H1 (cell line): ENCODE data around the gene ENO3. TPM values are rescaled to one million over a fixed set of nuclear protein-coding genes. Genes with fewer than 3 reads are reported as not detected.

ENCODE experiments used
- CTCF ChIA-PET: fragments of 300-600 bp; sonication (Branson Sonifier 250); formaldehyde crosslinking; loops from one replicate; lab custom pipeline; 2021; ENCODE audit not compliant: partially characterized antibody; lab: Charles Lee
- POLR2A ChIA-PET: fragments of 300-600 bp; sonication (Branson Sonifier 250); formaldehyde crosslinking; loops from one replicate; lab custom pipeline; 2021; ENCODE audit warnings: inconsistent platforms; ENCODE audit not compliant: partially characterized antibody; lab: Charles Lee
- DNase-seq, 2 experiments: peaks; one replicate each; pipeline versions ENCODE4 v3.0.0 to v3.0.0-alpha.2; 2010 to 2022; ENCODE audit warnings: low spot score in 2 of 2, low read depth in 1 of 2, mixed read lengths in 1 of 2
- FAIRE-seq: peaks from 2 replicates; lab custom pipeline; 2011; peaks lifted over from hg19 to GRCh38; lab: Jason Lieb, UNC
- H2AFZ ChIP-seq: 2 replicates; pipeline ENCODE4 v1.8.1; 2012; ENCODE audit warnings: low read length, inconsistent platforms
- H2AK5ac ChIP-seq: 2 replicates; pipeline ENCODE4 v1.6.1; 2013; ENCODE audit warnings: low read depth, low read length
- H2BK120ac ChIP-seq: replicated peaks from 2 replicates; pipeline ENCODE3; 2013; ENCODE audit warnings: low read depth, low read length, inconsistent platforms
- H2BK12ac ChIP-seq: 2 replicates; pipeline ENCODE4 v1.6.1; 2013; ENCODE audit warnings: low read depth, low read length
- H2BK15ac ChIP-seq: 2 replicates; pipeline ENCODE4 v1.6.1; 2013; ENCODE audit warnings: low read length
- H2BK20ac ChIP-seq: 2 replicates; pipeline ENCODE4 v1.6.1; 2013; ENCODE audit warnings: low read length
- H2BK5ac ChIP-seq: 2 replicates; pipeline ENCODE4 v1.6.1; 2013; ENCODE audit warnings: low read depth, low read length
- H3K14ac ChIP-seq: 2 replicates; pipeline ENCODE4 v1.6.1; 2013; ENCODE audit warnings: inconsistent platforms; ENCODE audit not compliant: insufficient read length
- H3K18ac ChIP-seq: 2 replicates; pipeline ENCODE4 v1.6.1; 2013; ENCODE audit warnings: low read length; ENCODE audit errors: extremely low read depth
- H3K23ac ChIP-seq: 2 replicates; pipeline ENCODE4 v1.6.1; 2013; ENCODE audit warnings: inconsistent platforms; ENCODE audit not compliant: insufficient read length
- H3K23me2 ChIP-seq: 2 replicates; pipeline ENCODE4 v1.6.1; 2013; ENCODE audit warnings: low read depth, low read length
- H3K27ac ChIP-seq: 2 replicates; pipeline ENCODE4 v1.6.1; 2011; ENCODE audit warnings: low read depth, low read length, inconsistent platforms
- H3K27me3 ChIP-seq, 4 experiments: replicated peaks in 1 of 4; 1 replicate in 1 of 4; 2 replicates in 3 of 4; pipeline versions ENCODE4 v1.6.1 to v1.8.1; 2011 to 2013; ENCODE audit warnings: low read length in 3 of 4, mild to moderate bottlenecking in 3 of 4, inconsistent platforms in 2 of 4, mixed read lengths in 2 of 4, moderate library complexity in 1 of 4; ENCODE audit not compliant: control insufficient read depth in 3 of 4, insufficient read depth in 3 of 4; ENCODE audit errors: extremely low read depth in 1 of 4
- H3K36me3 ChIP-seq, 4 experiments: 2 replicates each; pipeline versions ENCODE4 v1.6.1 to v1.8.1; 2011 to 2013; ENCODE audit warnings: mild to moderate bottlenecking in 4 of 4, low read length in 3 of 4, moderate library complexity in 2 of 4, control low read depth in 1 of 4, inconsistent platforms in 1 of 4; ENCODE audit not compliant: insufficient read depth in 4 of 4, control insufficient read depth in 2 of 4
- H3K4ac ChIP-seq: replicated peaks from 2 replicates; pipeline ENCODE3; 2013; ENCODE audit warnings: low read length, low read depth, mixed read lengths, inconsistent platforms; ENCODE audit not compliant: insufficient read length
- H3K4me1 ChIP-seq, 4 experiments: replicated peaks in 1 of 4; 1 replicate in 1 of 4; 2 replicates in 3 of 4; pipeline versions ENCODE4 v1.6.1 to v1.8.1; 2011 to 2013; ENCODE audit warnings: low read length in 3 of 4, inconsistent platforms in 2 of 4, mixed read lengths in 1 of 4; ENCODE audit not compliant: insufficient read depth in 4 of 4, control insufficient read depth in 3 of 4
- H3K4me2 ChIP-seq, 2 experiments: 2 replicates each; pipeline versions ENCODE4 v1.6.1 to v1.8.1; 2011 to 2013; ENCODE audit warnings: low read depth in 2 of 2, low read length in 2 of 2, control low read depth in 1 of 2, inconsistent platforms in 1 of 2, mild to moderate bottlenecking in 1 of 2; ENCODE audit not compliant: insufficient read depth in 1 of 2
- H3K4me3 ChIP-seq, 4 experiments: fragments of 200-600, 300-600 bp in 1 of 4; sonication (generic), shearing (Covaris generic), sonication (Bioruptor Twin) in 1 of 4; 2 replicates each; pipeline versions ENCODE4 v1.5.1 to v1.8.1; 2011 to 2016; ENCODE audit warnings: low read length in 4 of 4, low read depth in 3 of 4, control low read depth in 2 of 4, inconsistent platforms in 2 of 4, mild to moderate bottlenecking in 2 of 4, mixed read lengths in 1 of 4, moderate library complexity in 1 of 4; ENCODE audit not compliant: insufficient read depth in 2 of 4; ENCODE audit errors: extremely low read depth in 1 of 4
- H3K56ac ChIP-seq: replicated peaks from 2 replicates; pipeline ENCODE3; 2013; ENCODE audit warnings: low read depth, mild to moderate bottlenecking, mixed read lengths, low read length, inconsistent platforms; ENCODE audit not compliant: insufficient read length
- H3K79me1 ChIP-seq: 2 replicates; pipeline ENCODE4 v1.6.1; 2013; ENCODE audit warnings: low read depth, low read length, control low read depth
- H3K79me2 ChIP-seq, 2 experiments: 2 replicates each; pipeline versions ENCODE4 v1.6.1 to v1.8.1; 2012 to 2013; ENCODE audit warnings: low read length in 2 of 2, mild to moderate bottlenecking in 2 of 2, inconsistent platforms in 1 of 2; ENCODE audit not compliant: insufficient read depth in 2 of 2, control insufficient read depth in 1 of 2
- H3K9ac ChIP-seq, 4 experiments: replicated peaks in 1 of 4; 1 replicate in 1 of 4; 2 replicates in 3 of 4; pipeline versions ENCODE4 v1.6.1 to v1.8.1; 2011 to 2013; ENCODE audit warnings: low read depth in 3 of 4, low read length in 3 of 4, control low read depth in 2 of 4, mild to moderate bottlenecking in 2 of 4, moderate library complexity in 2 of 4, inconsistent platforms in 1 of 4; ENCODE audit errors: extremely low read depth in 1 of 4
- H3K9me3 ChIP-seq, 2 experiments: 2 replicates each; pipeline versions ENCODE4 v1.6.1 to v1.8.1; 2012 to 2013; ENCODE audit warnings: mild to moderate bottlenecking in 2 of 2, moderate library complexity in 2 of 2, control low read depth in 1 of 2, inconsistent platforms in 1 of 2, low read depth in 1 of 2, low read length in 1 of 2, mixed read lengths in 1 of 2; ENCODE audit not compliant: insufficient read depth in 2 of 2
- H4K20me1 ChIP-seq, 2 experiments: replicated peaks in 1 of 2; 2 replicates each; pipeline versions ENCODE3 to v1.8.1; 2011 to 2013; ENCODE audit warnings: inconsistent platforms in 2 of 2, low read length in 2 of 2, mild to moderate bottlenecking in 1 of 2; ENCODE audit not compliant: insufficient read depth in 2 of 2, control insufficient read depth in 1 of 2
- H4K5ac ChIP-seq: 2 replicates; pipeline ENCODE4 v1.6.1; 2013; ENCODE audit warnings: low read length, low read depth, mixed read lengths, inconsistent platforms; ENCODE audit not compliant: insufficient read length
- H4K8ac ChIP-seq: 2 replicates; pipeline ENCODE4 v1.8.0; 2013; ENCODE audit warnings: mild to moderate bottlenecking, moderate library complexity, low read length, inconsistent platforms; ENCODE audit not compliant: insufficient read depth; ENCODE audit errors: extremely low read depth
- H4K91ac ChIP-seq: replicated peaks from 2 replicates; pipeline ENCODE3; 2013; ENCODE audit warnings: low read length, mixed read lengths, inconsistent platforms; ENCODE audit not compliant: insufficient read length
- EP300 ChIP-seq, 2 experiments: IDR thresholded peaks; 1 replicate in 1 of 2; 2 replicates in 1 of 2; pipeline ENCODE4 v1.6.1; 2011 to 2012; ENCODE audit warnings: low read depth in 2 of 2, low read length in 2 of 2, mild to moderate bottlenecking in 2 of 2, borderline replicate concordance in 1 of 2, inconsistent platforms in 1 of 2, moderate library complexity in 1 of 2
- FOSL1 ChIP-seq: IDR thresholded peaks from 2 replicates; pipeline ENCODE4 v1.6.1; 2011; ENCODE audit warnings: mild to moderate bottlenecking, low read depth, low read length, moderate library complexity; ENCODE audit not compliant: insufficient read depth
- SP2 ChIP-seq: IDR thresholded peaks from 2 replicates; pipeline ENCODE4 v1.6.1; 2012; ENCODE audit warnings: mild to moderate bottlenecking, low read length, inconsistent platforms
- SUZ12 ChIP-seq: fragments of 200-600 bp; sonication (generic); IDR thresholded peaks from 2 replicates; pipeline ENCODE4 v1.6.1; 2012; ENCODE audit warnings: mild to moderate bottlenecking, inconsistent platforms, low read length, moderate library complexity, mixed read lengths
- WGBS, 2 experiments: shearing (Covaris generic) in 1 of 2; methylation state at CpG; one replicate each; pipeline versions ENCODE4 v1.1.6 to v1.1.7; 2013 to 2015; ENCODE audit warnings: low lambda C conversion rate in 2 of 2, mixed read lengths in 2 of 2, inconsistent platforms in 1 of 2, low coverage in 1 of 2, missing lambda C conversion rate in 1 of 2; ENCODE audit not compliant: insufficient replicate concordance in 2 of 2, insufficient coverage in 1 of 2, insufficient read length in 1 of 2; ENCODE audit errors: extremely low coverage in 1 of 2, missing lambda C conversion rate in 1 of 2; 5-methylcytosine and 5-hydroxymethylcytosine counted together
- polyA plus RNA-seq, 7 experiments: library from polyadenylated mRNA; depleted of rRNA in 3 of 7; stranded (reverse) in 5 of 7; unstranded in 2 of 7; fragments of >200 nt in 5 of 7; fragments of 200-250 nt in 2 of 7; gene quantifications; 1 replicate in 5 of 7; 2 replicates in 1 of 7; 4 replicates in 1 of 7; pipeline versions ENCODE4 v1.2.1 to v1.2.3, GENCODE V29; 2011 to 2013; ENCODE audit warnings: missing spikeins in 2 of 7, mixed read lengths in 2 of 7
- total RNA-seq: library from RNA; stranded (reverse); fragmentation: NEBNext Ultra II Directional; extraction: Animal tissue kit (Norgen Biotek cat#: 25700); gene quantifications from 2 replicates; pipeline ENCODE4 v1.2.1, GENCODE V29; 2021

The ENO3 gene
- total and polyA plus RNA-seq, 2 of the 8 experiments (the other 6 are each of a cell fraction or from before 2014, with no cell fraction given) = 25.0 to 25.7 TPM

GRCh38 chr17:4937553-4937952 lies 13.4 kb upstream of the ENO3 start:
- TF ChIP-seq FOSL1 (no peak), EP300 (IDR thresholded peaks at IDR 0.05; ENCODE audit: borderline replicate concordance in 1 of 2, low read depth in 2 of 2, low read length in 2 of 2) (no peak), SP2 (no peak), SUZ12 (no peak)
- H3K36me3 ChIP-seq = peaks cover 13 to 17% (median 15%) of the 10 kb centered on the region in 4 experiments
- H2BK5ac ChIP-seq = no peak overlapping the region
- no peak overlapping the region for H2BK12ac ChIP-seq
- H4K5ac ChIP-seq = no peak overlapping the region
- no peaks in the 10 kb centered on the region for H3K27me3 ChIP-seq
- no peak overlapping the region for H3K14ac ChIP-seq
- no peak overlapping the region for H3K9ac ChIP-seq
- no peak for FAIRE-seq
- H3K4me1 ChIP-seq = peaks cover 0 to 11% (median 7%) of the 10 kb centered on the region in 4 experiments; a peak in 6 of 7 replicates
- no peak overlapping the region for H3K4ac ChIP-seq
- no peak overlapping the region for H3K4me3 ChIP-seq
- H4K20me1 ChIP-seq = peaks cover 0 to 4% of the 10 kb centered on the region in 2 experiments
- no peak overlapping the region for H3K18ac ChIP-seq
- 92% methylated on average over 16 of the region's 16 CpGs; no CpG with 5 or more reads in 1 of the 2 experiments for WGBS, 2 experiments
- H3K79me2 ChIP-seq = peaks cover 0 to 27% of the 10 kb centered on the region in 2 experiments; a peak in 3 of 4 replicates
- no peaks in the 10 kb centered on the region for H3K9me3 ChIP-seq
- DNase-seq = no peak
- H3K56ac ChIP-seq = no peak overlapping the region
- H4K8ac ChIP-seq = no peak overlapping the region; the same call in 1 of the 2 replicates
- no peak overlapping the region for H2BK120ac ChIP-seq
- ChIA-PET CTCF (interaction anchor here (0.8 to 5.9 kb wide), 3 partner anchors 28 to 60 kb away, joined by 3 to 26 read pairs (median 8); partner anchors contain the start of genes CHRNE and KIF1C), POLR2A (interaction anchor here (1.5 to 27.4 kb wide), 7 partner anchors 9 to 37 kb away, joined by 4 to 987 read pairs (median 38); partner anchors contain the start of genes C17orf107, CHRNE, ENO3 and GP1BA)
- peaks cover 15% of the 10 kb centered on the region; the same call in 1 of the 2 replicates for H3K23me2 ChIP-seq
- no peak overlapping the region for H2BK15ac ChIP-seq
- H2AK5ac ChIP-seq = no peak overlapping the region
- H3K4me2 ChIP-seq = no peak overlapping the region
- H3K23ac ChIP-seq = no peak overlapping the region
- no peak overlapping the region for H2BK20ac ChIP-seq
- no peak overlapping the region for H2AFZ ChIP-seq
- H4K91ac ChIP-seq = no peak overlapping the region
- H3K79me1 ChIP-seq = peaks cover 9% of the 10 kb centered on the region
- H3K27ac ChIP-seq = no peak overlapping the region
